ENCODE results near the gene SYTL4.

Gene SYTL4

DNA sequence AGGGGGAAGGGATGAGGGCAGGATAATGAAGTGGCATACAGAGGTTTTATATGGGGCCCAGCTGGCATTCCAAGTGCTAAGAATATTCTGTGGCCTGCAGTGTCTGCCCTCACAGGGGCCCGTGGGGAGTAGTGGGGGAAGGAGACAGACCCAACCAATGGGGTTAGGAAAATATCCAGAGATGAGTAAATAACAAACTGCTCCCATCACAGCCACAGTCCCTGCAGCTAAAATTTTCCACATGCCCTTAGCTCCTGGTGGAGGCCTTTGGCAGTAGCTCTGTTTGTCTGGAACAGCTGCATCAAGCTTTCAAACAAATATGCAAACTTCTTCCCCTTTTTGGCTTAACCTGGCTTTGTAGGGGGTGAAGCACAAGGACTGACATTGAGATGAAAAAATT lies 84.8 kb downstream of the SYTL4 start:
- peak; percentile 26 for DNase-seq

DNA sequence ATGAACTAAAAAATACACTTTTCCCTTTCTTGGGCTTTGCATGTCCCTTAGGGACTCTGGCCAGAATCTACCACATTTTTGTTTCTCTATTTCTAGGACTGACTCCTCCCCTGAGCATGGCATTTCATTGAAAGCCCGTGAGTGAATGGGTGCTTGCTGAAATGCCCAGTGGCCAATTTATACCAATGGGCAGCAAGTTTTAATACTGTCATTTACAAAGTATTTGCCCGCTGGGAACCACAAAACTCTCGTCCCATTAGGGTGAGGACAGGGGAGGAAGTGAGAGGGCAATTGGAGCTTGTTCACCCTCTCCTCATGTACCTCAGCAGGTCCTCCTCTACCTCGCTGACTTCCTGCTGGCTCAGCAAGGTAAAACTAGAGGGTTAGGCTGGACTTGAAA lies 86.8 kb downstream of the SYTL4 start:
- DNase-seq = peak; percentile 67

DNA sequence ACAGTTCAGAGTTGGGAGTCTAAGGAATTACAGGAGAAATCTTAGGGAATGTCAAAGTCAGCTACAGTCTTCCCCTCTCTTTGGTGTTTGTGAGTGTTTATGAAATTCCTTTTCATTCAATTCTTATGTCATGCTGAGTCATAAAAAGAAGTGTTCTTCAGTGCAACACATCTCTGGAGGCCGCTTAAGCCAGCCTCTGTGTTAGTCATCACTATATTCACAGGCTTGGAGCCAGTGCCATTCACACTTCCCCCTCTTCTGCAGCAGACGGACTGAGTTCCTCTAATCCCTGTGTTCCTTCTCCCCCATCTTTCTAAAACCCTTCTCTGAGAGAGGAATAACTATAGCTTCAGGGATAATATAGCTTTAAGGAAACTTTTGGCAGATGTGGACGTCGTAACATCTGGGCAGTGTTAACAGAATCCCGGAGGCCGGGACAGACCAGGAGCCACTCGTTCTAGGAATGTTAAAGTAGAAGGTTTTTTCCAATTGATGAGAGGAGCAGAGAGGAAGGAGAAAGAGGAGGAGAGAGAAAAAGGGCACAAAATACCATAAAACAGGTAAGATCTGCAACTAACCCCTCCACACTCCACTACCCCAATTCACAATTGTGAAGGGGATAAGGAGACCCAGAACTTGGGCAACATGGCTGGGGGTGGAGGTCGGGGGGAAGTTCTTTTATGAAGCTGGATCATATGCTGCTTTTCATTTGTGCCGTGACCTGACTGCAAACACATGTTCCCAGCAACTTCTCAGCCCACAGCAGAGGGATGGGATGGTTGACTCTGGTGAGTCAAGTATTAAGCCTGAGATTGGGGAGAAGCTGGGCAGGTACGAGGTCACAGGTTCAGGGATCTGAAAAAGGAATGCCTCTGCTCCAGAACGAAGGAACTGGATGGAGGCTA lies 87.7 kb downstream of the SYTL4 start, which contains the start of gene SRPX2:
Gene SRPX2, plus strand, starts transcription at position 244 of the 905 bp plus-strand sequence. CDS start 2,124 bp downstream, outside the sequence.
- DNase-seq = peak; percentile 84

DNA sequence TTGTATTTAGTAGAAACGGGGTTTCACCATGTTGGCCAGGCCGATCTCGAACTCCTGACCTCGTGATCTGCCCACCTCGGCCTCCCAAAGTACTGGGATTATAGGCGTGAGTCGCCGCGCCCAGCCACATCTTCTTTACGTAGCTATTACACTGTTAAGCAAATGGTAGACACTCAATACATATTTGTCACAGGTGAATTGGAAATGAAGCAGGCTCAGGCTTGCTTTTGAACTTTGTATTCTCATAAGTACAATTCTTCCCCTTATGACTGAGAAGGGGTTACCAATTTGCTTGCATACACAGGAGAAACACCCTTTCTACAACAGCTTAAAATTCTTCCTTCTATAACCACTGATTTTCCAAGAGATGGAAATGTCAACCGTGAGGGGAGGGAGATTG lies 88.7 kb downstream of the SYTL4 start:
- no peak for DNase-seq

DNA sequence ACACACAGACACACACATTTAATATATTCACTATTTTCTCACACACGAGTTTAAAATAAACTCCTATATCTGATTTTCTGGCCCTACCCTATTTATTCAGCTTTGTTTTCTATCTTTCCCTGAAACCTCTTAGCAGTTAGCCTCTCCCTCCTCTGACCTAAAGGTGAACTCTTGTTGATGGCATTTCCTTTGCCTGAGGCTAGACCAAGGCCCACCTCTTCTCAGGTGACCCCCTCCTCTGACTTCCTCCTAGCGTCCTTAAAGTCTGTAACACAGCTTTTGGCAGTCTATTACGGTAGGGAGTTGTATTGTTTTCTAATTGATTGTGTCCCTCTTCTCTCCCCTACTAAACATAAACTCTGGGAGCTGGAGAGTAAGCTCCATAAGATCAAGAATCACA lies 89.6 kb downstream of the SYTL4 start:
- DNase-seq = no peak

DNA sequence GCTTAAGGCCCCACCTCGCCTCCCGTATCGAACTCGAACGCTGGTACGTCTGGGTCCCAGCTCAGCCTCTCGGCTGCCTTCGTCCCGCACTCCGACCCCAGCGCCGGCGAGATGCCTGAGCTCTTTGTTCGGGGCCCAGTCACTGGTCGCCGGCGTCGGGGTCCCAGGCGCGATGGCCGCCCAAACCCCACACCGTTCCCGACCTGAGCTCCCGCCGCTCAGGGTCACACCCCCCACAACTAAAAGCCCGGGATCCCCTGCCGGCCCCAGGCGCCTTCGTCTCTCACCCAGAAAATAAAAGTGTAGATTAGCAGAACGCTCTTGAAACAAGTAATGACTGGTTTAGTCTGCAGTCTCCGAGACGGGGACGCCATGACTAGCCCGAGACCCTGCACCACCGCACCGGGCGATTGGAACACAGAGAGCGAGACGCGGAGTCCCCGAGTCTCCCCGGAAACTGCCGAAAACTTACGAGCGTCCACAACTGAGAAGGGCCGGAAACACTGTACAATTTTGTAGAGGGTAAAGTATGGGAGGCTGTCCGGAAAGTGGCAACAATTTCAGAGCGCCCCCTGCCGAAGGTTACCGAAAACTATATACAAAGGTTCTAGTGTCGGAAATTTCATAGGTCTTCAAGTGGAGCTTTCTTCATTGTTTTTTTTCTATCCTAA lies 95.5 kb downstream of the SYTL4 start, which contains the start of gene TSPAN6:
Gene TSPAN6, minus strand, starts transcription at position 486 of the 671 bp plus-strand sequence. Its CDS starts 112 bp downstream, at position 374.
- peak; percentile 89 for DNase-seq

DNA sequence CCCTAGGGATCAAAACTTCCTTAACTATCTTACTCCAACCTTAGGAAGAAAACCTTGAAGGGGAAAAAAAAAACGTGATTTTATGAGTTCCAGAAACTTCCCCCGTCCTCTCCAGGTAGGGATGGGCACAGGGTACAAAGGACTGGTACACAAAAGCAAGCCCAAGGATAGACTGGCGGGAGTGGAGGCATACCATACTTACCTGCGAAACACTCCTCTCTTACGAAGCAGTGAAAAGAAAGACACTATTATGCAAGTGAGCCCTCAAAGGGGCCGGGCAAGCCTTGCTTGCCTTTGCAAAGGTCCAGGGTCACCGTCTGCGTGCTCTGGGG lies 96.0 kb downstream of the SYTL4 start:
- no peak for DNase-seq

DNA sequence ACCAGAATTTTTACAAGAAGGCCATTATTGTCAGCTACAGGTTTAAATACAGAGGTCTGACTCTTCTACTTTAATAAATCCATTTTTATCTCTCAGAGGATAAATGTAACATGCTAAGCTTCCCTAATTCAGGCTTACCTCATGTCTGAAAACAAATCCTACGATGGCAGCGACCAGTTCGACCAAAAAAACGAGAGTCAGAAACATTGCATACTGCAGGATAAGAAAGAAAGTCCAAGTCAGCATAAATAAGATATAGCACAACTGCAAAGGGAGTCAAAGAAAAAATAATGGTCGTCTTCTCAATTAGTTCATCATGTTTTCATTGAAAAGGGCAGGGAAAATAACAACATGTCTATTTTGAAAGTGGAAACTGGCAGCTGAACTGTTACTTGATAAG lies 96.9 kb downstream of the SYTL4 start:
- no peak for DNase-seq

DNA sequence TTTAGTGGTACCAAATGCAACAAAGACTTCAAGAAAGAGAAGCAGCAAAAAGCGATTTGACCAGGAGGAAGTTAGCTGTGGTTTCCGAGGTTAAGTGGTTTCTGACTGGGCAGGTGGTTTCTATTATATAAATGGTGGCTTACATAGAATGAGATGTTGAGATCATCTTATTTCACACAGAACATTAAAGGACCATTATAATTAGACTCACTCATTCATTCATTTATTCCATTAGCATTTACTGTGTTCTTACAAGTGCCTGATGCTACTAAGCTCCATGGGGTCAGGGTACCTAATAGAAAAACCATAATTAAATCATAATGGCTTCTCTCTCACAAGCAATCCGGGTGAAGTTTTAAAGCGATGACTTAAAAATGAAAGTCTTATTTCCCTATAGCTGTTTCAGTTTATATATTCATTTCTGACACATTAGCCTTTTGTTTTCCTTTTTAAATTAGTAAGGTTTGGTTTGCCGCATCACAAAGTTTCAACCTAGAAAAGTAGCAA lies 105.9 kb downstream of the SYTL4 start:
- DNase-seq = no peak
